GM13977 (cell line): Measurements from ENCODE around the gene ZBTB48.

ENCODE experiments used
- DNase-seq: peaks from one replicate; pipeline ENCODE4 v3.0.0; 2012; ENCODE audit warnings: low spot score
- CTCF ChIP-seq: IDR thresholded peaks from 2 replicates; pipeline ENCODE4 v1.5.1; 2012; ENCODE audit warnings: mild to moderate bottlenecking, control low read depth; ENCODE audit not compliant: insufficient read depth; ENCODE audit errors: extremely low read depth, missing control alignments
- in situ Hi-C: fragments of 300-500 bp; cut with MboI; formaldehyde crosslinking; loops from one replicate; pipeline ENCODE4 v1.12.0; 2022; ENCODE audit warnings: low sequenced_read_pairs, low pct_unique_long_range_greater_than_20kb, mixed read lengths, inconsistent platforms; ENCODE audit not compliant: unreplicated experiment

Gene ZBTB48

GRCh38 chr1:6580593-6581409, 1.0 kb downstream of the ZBTB48 start:
- TF ChIP-seq CTCF, result no peak
- in situ Hi-C loops, result no loop called here
- no peak for DNase-seq

GRCh38 chr1:6581561-6582305, 1.9 kb downstream of the ZBTB48 start:
- in situ Hi-C loops, result no loop called here
- no peak for DNase-seq

GRCh38 chr1:6582370-6582769, 2.6 kb downstream of the ZBTB48 start:
- in situ Hi-C loops, result no loop called here
- no peak for TF ChIP-seq CTCF
- no peak for DNase-seq

More at GRCh38 chr1:6581561-6582305, 1.9 kb downstream of the ZBTB48 start:
- TF ChIP-seq CTCF, result no peak

GRCh38 chr1:6584126-6585080, 4.6 kb downstream of the ZBTB48 start:
- no peak for DNase-seq
- in situ Hi-C loops, result no loop called here
- no peak for TF ChIP-seq CTCF

GRCh38 chr1:6585081-6585722, 5.4 kb downstream of the ZBTB48 start:
- in situ Hi-C loops, result no loop called here
- TF ChIP-seq CTCF, result no peak
- no peak for DNase-seq

GRCh38 chr1:6585841-6586240, 6.0 kb downstream of the ZBTB48 start:
- in situ Hi-C loops, result no loop called here
- TF ChIP-seq CTCF, result no peak
- DNase-seq, result no peak
